CD4-positive, alpha-beta T cell treated with Interleukin-17A for 1 hour (primary cell): ENCODE data around the gene UCHL1.
A peak's percentile ranks its signal among the peaks of the same experiment; 100 is the strongest.
"Not testable (repeated sequence)": the region's sequence is repeated elsewhere in the genome, so short reads cannot be mapped to it uniquely, and the experiment has no call there.

ENCODE experiments used
- DNase-seq: peaks from one replicate; pipeline ENCODE4 v3.0.0-alpha.2; 2020

UCHL1 gene

GRCh38 chr4:41294445-41295062 is 37.8 kb downstream of the UCHL1 start:
- peak; percentile 23 for DNase-seq

DNA sequence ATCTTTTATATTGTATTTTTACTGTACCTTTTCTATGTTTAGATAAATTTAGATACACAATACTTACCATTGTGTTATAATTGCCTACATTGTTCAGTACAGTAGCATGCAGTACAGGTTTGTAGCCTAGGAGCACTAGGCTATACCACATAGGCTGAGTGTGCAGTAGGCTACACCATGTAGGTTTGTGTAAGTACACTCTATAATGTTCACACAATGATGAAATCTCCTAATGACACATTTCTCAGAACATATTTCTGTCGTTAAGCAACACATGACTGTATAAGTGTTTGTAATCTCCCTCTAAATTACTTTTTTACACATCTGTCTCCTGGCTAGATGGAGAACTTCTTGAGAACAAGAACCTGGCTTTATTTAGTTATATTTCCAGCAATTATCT is 40.3 kb downstream of the UCHL1 start:
- DNase-seq = no peak

GRCh38 chr4:41297832-41298231 is 41.1 kb downstream of the UCHL1 start:
- DNase-seq = no peak

DNA sequence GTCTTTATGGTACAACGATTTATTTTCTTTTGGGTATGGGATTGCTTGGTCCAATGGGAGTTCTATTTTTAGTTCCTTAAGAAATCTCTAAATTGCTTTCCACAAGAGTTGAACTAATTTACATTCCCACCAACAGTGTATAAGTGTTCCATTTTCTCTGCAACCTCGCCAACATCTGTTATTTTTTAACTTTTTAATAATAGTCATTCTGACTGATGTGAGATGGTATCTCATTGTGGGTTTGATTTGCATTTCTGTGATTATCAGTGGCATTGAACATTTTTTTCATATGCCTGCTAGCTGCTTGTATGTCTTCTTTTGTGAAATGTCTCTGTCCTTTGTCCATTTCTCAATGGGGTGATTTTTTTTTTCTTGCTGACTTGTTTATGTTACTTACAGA is 42.8 kb downstream of the UCHL1 start:
- DNase-seq = no peak

DNA sequence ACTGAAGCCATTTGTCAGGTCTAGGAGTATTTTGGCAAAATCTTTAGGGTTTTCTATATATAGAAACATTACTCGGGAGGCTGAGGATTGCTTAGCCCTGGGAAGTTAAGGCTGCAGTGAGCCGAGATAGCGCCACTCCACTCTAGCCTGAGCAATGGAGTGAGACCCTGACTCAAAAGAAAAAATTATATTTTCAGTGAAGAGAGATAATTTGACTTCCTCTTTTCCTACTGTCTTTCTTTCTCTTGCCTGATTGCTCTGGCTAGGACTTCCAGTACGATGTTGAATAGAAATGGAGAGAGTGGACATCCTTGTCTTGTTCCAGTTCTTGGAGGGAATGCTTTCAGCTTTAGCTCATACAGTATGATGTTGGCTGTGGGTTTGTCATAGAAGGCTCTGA is 44.4 kb downstream of the UCHL1 start:
- DNase-seq = no peak

DNA sequence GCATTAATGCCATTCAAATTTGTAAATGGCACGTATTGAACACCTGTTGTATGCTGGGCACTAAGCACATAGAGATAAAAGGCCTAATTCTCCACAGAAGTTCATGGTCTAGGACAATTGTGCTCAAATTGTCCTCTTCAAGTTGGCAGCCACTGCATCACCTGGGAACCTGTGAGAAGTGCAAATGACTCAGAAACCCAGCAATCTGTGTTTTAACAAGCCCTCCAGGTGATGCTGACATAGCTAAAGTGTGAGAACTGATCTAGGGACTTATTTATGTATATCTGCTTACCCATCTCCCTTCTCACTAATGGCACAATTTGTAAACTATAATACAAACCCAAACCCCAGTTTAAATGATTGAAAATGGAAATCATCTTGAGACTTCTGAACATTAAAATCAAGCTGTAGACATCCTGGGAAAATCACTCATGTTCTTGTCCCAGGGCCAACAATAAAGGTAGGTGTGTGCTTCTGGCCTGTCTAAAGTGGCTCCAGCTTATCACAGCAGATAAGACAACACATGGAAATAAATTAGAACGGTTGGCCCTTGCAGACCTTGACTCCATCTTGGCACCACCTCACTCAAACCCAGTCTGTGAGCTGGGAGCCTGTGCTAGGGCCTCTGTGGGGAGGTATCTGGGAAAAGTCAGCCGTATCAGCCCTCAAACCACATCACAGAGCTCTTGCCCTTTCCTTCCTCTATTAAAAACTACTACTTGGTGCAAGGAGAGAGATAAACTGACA is 46.8 kb downstream of the UCHL1 start:
- no peak for DNase-seq

GRCh38 chr4:41304221-41304620 is 47.5 kb downstream of the UCHL1 start:
- no peak for DNase-seq

DNA sequence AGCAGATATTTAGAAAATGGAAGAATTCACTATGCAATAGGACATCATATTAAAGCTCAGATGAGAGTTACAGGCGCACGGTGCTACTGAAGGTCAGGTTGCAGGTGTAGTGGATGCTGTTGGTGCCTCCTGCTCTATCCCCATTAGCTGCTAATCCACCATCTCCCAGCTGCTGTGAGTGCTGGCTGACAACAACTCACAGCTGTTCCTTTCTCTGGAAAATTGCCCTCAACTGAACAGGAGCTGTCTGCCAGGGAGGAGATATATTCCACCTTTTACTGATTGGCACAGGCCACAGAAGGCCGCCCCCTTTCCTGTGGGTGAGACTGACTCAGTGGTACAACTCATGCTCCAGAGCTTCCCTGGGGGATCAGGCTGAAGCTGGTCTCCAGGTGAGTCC is 48.7 kb downstream of the UCHL1 start:
- no peak for DNase-seq

DNA sequence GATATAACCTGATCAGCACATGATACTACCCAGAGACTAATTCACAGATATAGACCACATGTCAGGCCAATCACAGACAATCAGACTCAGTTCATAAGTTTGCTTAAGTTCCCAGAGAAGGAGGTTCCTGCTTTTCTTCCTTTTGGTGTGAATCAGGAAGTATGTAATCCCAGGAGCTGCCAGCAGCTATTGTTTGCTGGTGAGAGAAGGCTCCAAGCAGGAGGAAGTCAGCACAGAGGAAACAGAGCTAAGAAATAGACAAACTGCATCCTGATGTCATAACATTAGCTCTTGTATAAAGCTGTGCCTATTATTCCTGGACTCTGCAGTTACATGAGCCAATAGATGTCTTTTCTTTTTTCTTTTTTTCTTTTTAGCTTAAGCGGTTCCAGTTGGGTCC is 50.9 kb downstream of the UCHL1 start:
- DNase-seq = no peak

- DNase-seq = no peak
Measured at GRCh38 chr4:41308398-41308797, 51.7 kb downstream of the UCHL1 start.

DNA sequence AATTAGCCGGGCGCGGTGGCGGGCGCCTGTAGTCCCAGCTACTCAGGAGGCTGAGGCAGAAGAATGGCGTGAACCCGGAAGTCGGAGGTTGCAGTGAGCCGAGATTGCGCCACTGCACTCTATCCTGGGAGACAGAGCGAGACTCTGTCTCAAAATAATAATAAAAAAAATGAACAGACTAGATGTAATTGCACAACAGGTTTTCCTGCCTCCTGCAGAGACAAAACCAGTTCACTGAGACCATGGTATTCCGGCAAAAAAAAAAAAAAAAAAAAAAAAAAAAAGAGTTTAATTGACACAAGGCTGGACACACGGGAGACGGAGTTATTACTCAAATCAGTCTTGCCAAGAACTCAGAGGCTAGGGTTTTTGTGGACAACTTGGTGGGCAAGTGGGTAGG is 58.7 kb downstream of the UCHL1 start:
- DNase-seq = not testable (repeated sequence)

DNA sequence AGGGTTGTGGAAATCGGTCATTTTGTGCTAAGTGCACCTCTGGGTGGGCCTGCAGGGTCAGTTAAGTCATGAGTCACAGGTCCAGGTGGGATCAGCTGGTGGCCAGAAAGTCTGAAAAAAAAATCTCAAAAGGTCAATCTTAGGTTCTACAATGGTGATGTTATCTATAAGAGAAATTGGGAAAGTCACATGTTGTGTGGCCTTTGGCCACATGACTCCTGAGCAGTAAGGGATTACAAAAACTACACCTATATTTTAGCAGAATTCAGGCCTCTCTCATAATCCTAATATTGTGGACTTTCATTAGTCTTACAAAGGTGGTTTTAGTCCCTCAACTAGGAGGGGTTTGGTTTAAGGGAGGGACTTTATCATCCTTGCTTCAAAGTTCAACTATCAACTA is 59.1 kb downstream of the UCHL1 start:
- no peak for DNase-seq
